Suppressor macrophage (primary cell): Measurements from ENCODE around the gene NGEF.

Source experiments
- DNase-seq, 4 experiments: peaks; one replicate each; pipeline ENCODE4 v3.0.0-alpha.2; 2020 to 2022

NGEF gene

DNA sequence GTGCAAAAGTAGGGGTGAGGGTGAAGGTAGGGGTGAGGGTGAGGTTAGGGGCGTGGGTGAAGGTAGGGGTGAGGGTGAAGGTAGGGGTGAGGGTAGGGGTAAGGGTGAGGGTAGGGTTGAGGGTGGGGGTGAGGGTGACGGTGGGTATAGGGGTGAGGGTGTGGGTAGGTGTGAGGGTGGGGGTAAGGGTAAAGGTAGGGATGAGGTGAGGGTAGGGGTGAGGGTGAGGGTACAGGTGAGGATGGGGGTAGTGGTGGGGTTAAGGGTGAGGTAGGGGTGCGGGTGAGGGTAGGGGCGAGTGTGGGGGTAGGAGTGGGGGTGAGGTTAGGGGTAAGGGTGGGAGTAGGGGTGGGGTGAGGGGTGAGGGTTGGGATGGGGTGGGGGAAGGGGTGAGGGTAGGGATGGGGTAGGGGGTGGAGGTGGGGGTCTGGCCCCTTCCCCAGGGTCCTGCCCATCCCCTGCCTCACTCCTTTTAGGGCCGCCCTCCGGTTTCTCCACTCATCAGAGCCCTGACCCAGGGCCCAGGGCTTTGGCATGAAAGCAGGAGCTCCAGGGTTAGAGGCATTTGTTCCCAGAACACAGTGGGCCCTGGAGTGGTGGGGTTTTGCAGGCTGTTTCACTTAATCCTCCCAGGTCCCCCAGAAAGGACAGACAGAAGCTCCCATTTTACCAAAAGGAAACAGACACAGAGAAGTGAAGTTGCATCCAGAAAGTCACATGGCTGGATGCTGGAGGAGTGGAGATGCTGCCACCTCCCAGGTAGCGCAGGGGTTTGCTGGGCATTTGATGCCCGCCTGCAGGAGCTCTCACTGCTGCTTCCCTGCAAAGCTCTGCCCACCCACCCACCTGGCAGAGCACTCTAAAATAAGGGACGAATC, 116.1 kb downstream of the NGEF start:
- DNase-seq = no peak

GRCh38 chr2:232896111-232896510, 116.9 kb downstream of the NGEF start:
- DNase-seq = no peak

DNA sequence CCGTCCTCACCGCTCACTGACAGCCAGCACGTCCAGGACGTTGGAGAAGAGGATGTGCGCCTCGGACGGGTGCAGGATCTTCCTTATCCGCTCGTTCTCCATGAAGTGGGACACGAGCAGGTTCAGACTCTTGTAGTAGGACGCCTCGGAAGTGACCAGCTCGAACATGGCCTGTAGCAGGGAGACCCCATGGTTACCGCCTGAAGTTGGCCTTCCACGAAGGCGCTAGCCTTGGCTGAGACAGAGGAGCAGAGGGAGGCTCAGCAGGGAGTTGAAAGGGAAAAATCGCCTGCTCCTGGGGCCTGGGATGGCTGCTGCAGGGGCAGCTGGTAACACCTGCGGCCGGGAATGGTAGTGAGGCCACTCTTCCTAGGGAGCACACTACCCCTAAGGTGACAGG, 118.3 kb downstream of the NGEF start:
- no peak for DNase-seq

DNA sequence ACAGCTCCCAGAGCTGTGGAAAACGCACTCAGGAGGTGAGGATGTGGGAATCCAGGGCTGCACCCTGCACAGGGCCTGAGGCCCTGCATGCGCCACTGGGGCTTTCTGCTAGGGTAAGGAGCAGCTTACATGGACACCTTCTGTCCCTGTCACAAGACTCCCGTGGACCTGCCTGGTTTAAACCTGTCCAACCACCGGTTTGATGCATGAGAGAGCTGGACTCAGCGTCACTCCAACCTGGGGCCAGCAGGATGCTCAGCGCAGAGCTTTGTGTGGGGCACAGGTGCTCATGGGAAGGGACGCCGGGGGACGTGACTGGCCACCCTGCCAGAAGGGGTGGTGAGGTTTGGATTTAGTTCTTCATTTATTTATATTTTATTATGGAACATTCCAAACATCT, 118.8 kb downstream of the NGEF start:
- DNase-seq = no peak

- DNase-seq = no peak
Observed at GRCh38 chr2:232893834-232894233, 119.2 kb downstream of the NGEF start.

DNA sequence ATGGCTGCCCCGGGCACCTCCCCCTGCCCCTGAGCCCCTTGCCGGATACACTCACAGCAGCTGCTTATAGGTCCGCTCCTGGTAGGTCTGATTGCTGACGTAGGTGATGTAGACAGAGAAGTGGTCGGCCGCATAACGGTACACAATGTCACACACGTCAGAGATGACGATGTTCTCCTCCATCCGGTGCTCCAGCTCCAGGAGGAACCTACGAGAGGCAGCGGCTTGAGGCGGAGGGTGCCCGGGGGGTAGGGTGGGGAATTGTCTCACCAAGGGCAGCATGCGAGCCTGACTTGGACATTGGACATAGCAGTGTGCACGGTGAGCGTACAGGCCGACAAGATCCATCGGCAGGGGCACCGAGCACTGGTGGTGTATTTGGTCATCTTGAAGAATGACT, 120.2 kb downstream of the NGEF start:
- DNase-seq = no peak

- DNase-seq = no peak
Observed at GRCh38 chr2:232892221-232892620, 120.8 kb downstream of the NGEF start.

DNA sequence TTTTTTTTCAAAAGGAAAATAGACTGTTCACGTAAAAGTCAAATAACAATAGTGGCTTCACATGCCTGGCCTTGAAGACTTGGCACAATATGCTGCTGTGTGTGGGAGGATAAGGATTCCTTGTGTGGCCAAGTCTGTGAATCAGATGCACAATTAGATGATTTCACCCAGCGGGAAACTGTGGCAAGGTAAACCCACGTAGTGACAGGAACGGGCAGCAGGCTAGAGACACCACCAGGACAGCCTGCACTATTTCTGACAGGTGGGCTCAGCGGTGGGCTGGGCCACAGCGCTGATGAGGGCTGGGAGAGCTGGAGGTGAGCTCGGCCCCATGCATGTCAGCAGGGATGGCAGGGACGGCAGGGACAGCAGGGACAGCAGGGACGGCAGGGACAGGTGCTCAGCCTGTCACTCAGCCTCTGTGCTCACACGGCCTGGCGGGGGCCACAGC, 121.4 kb downstream of the NGEF start:
- no peak for DNase-seq

DNA sequence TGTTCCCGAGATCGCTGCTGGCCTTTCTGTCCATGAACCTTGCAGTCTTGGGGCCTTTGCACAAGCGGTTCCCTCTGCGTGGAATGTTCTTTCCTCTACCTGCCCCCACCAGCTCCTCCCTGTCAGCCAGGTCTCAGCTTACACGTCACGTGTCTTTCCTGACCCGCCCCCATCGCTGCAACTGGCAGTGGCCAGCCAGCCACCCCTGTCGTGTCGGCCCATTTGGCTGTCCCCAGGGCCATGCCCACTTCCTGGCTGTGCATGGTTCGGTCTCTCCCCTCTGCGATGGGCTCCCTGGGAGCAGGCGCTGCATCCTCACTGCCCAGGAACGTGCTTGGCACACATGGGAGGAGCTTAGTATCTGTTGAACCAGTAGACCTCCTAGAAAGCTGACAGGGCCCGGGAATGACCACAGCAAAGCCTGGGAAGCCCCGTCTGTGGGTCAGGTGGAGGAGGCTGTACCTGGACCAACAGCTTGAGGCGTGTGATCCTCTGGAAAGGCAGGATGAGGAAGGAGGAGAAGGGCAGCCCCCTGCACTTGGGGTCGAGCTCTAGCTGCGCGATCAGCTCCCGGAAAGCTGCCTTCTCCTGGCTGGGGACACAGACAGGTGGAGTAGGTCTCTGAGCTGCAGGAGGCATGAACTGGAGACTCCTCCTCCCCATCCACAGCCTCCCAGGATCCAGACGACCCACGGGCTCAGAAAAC, 122.0 kb downstream of the NGEF start:
- DNase-seq = no peak

- no peak for DNase-seq
Observed at GRCh38 chr2:232890536-232890895, 122.5 kb downstream of the NGEF start.

DNA sequence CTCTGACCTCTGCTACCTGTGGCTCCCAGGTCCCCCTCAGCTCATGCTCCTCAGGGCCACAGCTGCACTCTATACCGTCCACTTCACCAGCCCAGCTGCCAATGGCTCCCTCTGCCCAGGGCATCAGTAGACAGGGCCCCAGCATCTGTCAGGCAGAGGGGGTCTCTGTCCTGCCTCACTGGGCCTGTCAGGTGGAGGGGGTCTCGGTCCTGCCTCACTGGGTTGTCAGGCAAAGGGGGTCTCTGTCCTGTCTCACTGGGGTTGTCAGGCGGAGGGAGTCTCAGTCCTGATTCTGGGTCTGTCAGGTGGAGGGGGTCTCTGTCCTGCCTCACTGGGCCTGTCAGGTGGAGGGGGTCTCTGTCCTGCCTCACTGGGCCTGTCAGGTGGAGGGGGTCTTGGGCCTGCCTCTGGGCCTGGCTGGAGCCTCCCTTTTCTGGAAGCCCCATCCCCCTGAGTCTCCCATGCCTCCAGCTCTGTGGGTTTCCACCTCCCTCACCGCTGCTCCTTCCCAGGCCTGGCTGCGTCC, 123.1 kb downstream of the NGEF start:
- no peak for DNase-seq

DNA sequence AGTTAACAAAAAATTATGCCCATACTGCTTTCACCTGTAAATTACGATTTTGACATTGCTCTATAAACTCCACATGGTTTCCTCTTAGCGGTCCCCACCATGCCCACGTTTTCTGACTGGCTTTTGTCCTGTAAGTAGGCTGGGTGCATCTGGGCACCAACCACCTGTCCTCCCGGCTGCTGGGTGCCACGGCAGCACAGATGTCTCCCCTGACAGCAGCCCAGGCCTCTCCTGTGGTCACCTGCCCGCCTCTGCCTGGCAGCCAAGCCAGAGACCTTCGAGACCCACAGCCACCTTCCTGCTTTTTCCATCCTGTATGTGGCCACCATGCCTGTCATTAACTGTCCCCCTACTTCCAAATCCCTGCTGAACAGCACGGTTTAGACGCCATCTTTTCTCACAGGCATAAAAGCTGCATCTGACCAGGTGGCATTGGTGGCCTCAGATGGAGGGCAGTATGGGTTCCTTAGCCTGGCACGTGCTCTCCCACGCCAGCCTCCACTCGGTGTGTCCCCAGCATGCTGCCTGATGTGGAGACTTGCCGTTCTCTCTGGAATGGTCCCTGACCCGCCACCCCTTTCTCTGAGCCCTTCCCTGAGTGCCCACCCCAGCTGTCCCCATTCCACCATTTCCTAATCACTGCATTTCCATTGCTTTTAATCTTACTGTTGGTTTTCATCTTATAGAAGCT, 124.1 kb downstream of the NGEF start:
- no peak for DNase-seq

DNA sequence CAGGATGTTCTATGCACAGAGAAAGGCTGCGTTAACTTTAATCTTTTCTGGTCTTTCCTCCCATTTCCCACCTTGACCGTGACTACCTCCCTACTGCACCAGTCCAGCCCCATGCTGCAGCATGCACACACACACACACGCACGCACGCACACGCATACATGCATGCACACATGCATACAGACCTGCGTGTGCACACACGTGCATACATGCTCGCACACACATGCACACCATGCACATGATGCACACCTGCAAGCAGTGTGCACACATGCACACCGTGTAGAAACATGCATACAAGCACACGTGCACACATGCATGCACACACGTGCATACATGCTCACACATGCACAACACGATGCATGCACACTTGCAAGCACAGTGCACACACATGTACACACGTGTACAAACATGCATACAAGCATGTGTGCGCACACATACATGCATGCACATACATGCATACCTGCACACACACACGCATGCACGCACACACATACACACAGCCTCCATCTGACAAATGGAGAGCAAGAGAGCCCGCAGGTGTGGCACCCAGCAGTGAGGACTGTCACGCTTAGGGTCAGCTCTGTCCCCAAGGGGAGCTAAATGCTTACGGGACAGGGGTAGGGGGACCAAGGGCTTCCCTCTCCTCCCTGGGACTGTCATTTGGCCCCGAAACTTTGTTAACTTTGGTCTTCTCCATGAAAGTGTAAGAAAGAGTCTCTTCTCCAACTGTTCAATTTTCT, 124.8 kb downstream of the NGEF start:
- DNase-seq = no peak

GRCh38 chr2:232887171-232887850, 125.7 kb downstream of the NGEF start:
- no peak for DNase-seq

DNA sequence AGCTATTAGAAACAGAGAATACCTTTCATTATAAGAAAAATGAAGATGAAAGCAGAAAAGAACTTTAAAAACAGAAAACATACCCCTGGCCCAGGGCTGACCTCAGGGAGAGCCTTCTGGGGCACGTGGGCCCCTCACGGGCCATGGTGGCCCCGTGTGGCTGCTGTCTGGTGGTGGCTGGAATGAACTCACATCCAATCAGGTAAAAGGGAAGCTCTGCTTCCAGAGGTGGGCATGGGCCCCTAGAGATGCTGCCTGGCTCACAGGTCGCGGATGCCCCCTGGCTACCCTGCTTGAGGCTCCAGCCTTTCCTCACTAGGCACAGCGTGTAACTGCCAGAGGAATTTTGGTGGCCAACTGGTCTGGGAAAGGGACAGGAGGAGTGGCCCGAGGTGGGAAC, 126.4 kb downstream of the NGEF start:
- DNase-seq = no peak

DNA sequence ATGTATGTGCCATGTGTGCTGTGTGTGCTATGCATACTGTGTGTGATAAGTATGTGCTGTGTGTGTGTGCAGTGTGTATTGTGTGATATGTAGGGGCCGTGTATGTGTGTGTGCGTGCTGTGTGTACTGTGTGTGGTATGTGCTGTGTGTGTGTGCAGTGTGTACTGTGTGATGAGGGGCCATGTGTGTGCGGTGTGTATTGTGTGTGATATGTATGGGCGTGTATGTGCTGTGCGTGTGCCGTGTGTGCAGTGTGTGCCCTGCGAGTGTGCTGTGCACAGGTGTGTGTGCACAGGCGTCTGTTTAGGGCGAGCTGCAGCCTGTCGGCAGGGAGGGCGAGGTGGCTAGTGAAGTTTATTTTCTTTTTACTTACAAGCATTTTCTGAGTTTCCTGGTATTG, 126.9 kb downstream of the NGEF start:
- DNase-seq = no peak

DNA sequence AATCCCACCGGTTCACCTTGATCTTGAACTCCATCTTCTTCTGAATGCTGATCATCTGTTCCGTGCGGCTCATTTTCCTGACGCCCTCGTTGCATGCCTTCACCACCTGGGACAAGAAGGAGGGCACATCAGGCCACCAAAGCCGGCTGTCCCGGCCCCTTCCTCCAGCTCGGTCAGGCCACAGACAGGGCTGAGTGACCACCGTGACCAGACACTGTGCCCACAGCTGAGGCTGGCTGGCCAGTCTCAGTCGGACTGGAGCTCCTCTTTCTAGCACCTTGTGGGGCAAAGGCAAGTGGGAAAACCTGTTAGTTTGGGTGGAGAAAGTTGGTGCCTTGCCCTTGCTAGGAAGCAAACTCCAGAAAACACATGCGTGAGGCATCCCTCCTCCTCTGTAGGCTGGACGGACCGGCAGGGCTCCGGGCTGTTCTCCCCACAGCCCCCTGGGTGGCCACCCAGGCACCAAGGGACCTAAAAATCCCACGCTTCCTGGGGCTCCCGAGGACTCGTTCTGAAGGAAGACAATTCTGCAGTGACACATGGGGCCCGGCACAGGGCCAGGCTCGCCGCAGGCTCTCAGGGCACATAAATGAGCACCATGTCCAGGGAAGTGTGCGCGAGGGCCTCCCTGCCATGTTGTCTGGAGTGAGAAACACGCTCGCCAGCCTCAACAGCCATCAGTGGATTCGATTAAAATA, 127.6 kb downstream of the NGEF start:
- no peak for DNase-seq

DNA sequence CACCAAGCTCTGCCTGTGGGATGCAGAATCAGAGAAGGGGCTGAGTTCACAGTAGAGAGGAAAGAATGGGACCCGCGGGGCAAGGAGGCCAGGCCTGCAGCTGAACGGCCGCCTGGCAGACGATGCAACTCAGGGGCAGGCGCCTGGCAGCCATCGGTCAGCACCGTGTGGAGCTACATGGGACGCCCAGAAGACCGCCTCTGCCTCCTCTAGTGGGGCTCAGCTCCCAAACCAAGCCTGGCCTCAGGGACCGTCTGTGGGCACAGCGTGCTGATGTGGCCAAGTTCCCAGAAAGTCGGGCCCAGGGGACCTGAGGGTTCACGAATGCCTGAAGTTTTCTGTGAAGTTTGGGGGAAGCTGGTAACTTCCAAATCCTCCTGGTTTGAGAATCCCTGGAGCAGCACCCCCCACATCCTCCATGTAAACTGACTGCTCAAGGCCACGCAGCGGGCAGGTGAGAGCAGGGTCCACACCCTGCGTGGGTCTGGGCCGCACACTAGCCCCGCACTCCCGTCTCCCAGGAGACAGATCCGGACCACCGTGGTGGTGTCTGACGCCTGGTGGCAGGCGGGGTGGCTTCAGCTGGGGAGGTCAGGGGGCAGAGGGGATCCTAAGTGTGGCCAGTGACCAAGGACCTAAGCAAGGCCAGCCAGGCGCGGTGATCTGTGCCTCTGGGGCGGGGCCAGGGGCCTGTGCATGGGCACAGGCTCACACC, 128.3 kb downstream of the NGEF start:
- no peak for DNase-seq

DNA sequence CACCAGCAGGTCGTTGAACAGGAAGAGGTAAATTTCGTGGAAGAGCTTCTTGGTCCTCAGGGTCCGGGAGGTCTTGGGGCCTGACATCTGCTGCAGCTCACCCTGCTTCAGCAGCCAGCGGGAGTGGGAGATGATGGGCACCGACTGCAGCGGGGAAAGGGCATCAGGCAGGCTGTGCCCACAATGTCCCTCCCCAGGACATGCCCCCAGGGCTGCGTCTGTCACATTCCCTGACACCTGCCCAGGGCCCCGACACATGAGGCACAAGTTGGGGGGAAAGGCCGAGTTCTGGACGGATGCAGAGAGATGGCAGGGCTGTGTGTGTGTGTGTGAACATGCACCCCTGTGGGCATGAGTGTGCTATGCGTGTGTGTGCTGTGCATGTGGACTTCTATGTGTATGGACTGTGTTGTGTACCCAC, 129.0 kb downstream of the NGEF start:
- no peak for DNase-seq

- no peak for DNase-seq
Observed at GRCh38 chr2:232883116-232883721, 129.8 kb downstream of the NGEF start.
